CD4-positive, alpha-beta T cell treated with Interleukin-6 for 4 hours (primary cell): ENCODE data around the gene RNF26.

ENCODE experiments used
- DNase-seq: peaks from one replicate; pipeline ENCODE4 v3.0.0-alpha.2; 2020; ENCODE audit warnings: mixed read lengths

Gene RNF26

DNA sequence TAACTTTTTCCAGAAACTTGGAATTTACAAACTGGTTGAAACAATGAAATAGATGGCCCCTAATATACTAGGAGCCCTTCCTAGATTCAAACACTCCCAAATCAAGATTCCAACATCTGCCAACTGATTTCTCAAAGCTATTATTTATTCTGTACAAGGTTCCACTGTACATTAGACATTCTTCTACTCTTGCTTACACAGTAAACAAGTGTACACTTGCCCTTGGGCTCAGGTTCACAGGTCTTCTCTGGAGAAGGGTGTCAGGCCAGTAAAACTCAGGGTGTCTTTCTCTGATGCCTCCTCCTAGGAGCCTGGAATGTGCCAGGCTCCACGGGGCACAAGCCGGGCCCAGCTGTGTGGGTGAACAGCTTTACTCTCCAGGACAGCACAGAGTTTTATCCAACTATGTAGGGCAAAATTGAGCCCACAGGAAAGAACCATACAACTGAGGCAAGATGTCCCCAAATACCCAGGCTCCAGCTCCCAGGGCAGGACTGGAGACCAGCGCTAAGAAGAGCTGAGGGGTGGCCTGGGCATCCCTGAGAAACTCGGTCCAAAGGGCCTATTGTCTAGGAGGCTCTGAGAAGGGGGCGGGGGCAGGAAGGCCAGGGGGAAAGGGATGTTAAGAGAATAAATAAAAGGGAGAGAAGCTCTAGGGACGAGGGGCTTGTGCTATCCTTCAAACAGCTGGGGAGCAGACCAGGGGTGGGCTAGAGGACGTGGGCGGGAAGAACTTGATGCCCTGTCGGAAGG is 20.9 kb downstream of the RNF26 start:
- DNase-seq, result no peak

DNA sequence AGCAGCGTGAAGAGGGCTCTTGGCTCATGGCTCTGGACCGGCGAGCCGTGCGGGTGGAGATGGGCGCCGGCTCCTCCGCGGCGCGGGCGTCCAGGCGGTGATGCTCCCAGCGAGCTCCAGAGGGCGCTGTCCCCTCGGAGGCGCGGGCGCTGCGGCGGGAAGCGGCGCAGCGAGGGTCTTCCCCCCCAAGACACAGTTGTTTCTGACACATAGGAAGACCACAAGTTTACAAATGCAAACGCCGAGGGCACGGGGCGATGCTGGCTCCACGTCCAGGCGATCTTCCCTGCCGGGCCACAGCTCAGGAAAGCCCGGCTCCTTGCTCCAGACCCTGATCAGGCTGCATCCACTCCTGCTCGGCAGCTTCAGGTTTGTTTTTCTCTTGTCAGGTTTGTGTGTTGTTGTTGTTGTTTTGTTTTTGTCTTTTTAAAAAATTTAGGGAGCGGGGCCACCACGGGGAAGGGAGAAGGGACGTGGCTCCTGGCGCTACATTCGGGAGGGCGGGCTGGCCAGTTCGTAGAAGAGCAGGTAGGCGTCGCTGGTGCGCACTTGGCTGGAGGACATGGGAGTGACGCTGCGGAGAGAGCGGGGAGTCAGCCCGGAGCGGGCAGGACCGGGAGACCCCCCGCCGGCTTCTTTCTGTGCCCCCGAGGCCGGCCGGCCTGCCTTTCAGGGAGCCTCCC is 22.2 kb downstream of the RNF26 start:
- peak; percentile 79 for DNase-seq

DNA sequence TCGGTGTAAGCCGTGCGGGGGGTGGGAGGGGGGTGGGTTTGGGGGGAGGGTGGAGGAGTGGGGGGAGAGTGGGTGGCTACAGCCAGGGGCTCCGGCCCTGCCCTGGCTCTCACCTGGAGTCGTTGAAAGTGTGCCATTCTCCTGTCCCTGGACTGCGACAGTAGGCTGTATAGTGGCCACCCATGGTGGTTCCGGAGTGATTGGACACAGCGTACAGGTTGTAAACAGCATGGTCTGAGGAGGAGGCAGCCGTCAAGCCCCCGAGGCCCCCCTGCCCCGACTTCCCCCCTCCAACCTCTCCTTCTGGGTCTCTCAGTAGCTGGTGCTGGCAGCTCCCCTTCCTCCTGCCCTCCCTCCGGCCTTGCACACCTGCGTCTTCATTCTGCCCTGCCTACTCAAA is 22.7 kb downstream of the RNF26 start:
- DNase-seq, result no peak

GRCh38 chr11:119359365-119360214 is 25.3 kb downstream of the RNF26 start:
- DNase-seq, result no peak

DNA sequence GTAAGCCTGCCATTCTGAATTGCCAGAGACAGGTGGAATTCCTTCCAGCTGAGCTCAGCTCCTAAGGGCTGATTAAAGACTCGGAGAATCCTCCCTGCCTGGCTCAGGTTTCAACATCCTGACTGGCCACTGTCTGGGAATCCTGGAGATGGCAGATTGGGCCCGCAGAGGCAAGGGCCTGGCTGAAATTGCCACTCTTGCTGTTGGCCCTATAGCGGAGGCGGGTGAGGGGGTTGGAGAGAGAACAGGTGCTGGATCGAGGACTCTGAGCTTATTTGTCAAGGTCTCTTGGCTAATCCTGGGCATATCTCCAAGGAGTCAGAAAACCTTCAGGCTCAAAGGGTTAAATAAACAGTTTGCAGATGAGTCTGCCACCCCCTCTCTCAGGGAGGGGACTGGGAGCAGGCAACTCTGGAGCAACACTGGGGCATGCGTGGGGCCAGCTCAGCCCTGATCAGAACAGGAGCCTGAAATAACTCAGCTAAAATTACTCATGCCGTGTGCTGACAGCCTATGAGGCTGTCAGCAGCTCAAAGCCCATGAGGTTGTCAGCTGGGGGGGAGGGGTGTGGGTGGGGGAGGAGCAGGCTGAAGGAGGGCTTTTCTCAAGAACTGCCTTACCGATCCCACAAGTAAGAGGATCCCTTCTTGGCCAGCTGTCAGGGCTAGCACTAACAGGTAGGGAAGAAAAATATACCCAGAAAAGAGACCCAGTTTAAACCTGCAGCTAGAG is 26.9 kb downstream of the RNF26 start:
- DNase-seq, result no peak

DNA sequence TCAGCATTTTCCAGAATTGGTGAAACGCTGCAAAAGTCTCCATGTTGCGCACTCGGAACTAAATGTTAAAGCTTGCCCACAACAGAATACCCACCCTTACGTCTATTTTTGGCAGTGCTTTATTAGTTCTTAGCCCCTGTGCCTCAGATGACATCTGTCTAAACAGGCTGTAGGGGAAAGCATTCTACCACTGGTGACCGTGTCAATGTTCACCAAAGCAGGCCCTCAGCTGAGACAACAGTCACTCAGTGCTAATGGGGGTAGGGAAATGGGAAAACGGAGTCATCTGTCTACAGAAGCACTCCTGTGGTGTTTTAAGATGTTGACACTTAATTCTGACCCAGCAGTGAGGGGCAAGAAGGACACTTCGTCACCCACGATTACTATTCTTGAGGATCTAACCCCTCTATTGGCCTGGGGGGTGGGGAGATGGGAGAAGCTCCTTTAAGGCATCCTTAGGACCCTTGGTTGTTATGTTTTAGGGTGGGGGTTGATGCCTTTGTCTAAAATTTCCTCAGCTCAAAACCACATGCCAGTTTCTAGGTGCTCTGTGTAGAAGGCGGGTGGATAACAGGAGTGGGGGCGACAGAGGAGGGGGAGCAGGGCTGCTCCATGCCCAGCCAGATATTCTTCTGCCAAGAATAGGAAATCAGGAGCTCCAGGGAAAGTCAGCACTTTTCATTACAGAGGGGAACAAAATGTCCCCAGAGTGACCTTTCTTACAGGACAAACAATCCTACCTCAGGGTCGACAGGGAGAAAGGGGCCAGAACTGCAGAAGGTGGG is 27.8 kb downstream of the RNF26 start:
- DNase-seq, result no peak

DNA sequence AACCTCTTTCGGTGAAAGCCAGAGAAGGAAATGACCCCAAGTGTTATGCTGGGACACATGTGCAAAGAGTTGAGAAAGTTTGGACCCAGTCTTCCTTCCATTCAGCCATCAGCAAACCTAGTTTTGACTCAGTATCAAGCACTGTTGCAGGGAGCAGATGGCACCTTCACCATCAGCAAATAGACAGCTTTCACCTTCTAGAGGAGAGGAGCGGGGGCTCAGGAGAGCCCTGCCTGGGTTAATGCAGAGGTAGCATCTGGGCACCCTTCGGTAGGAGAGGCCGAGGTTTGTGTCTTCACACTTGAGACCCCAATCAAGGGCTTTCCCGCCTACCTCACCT is 28.4 kb downstream of the RNF26 start:
- DNase-seq, result no peak

- no peak for DNase-seq
These were observed 28.9 kb downstream of the RNF26 start for GRCh38 chr11:119363081-119363850.

DNA sequence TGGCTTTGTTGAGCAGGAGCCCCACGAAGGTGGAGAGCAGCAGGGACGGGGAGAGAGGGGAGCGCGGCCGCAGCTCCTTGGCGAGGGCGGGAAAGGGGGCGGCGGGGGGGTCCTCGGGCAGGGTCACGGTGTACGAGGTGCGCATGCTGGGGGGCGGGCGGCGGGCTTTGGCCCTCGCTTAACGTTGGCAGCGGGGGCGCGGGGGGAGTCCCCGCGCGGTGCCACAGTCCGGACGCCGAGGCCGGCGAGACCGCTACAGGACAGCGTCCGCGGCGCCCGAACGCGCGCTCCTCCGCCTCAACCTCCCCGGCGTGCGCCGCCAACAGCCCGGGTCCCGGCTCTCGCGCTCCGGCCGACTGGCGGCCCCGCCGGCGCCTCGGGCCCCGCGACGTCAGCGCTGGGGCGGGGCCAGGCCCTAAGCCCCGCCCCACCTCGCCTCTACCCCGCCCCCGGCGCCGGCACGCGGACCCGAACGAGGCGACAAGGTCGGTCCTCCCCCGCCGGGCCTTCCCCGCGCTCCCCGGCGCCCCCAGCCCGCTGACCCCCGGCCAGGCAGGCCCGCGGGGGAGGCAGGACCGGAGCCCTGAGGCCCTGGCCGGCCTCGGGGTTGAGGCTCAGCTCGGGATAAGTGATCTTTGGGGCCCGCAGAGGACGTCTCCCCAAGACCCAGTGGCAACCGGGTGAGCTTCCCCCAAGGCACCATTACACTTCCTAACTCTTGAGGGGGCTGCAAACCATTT is 29.7 kb downstream of the RNF26 start:
- DNase-seq, result peak; percentile 59

- DNase-seq, result no peak
These were observed 30.8 kb downstream of the RNF26 start for GRCh38 chr11:119365071-119365591.

DNA sequence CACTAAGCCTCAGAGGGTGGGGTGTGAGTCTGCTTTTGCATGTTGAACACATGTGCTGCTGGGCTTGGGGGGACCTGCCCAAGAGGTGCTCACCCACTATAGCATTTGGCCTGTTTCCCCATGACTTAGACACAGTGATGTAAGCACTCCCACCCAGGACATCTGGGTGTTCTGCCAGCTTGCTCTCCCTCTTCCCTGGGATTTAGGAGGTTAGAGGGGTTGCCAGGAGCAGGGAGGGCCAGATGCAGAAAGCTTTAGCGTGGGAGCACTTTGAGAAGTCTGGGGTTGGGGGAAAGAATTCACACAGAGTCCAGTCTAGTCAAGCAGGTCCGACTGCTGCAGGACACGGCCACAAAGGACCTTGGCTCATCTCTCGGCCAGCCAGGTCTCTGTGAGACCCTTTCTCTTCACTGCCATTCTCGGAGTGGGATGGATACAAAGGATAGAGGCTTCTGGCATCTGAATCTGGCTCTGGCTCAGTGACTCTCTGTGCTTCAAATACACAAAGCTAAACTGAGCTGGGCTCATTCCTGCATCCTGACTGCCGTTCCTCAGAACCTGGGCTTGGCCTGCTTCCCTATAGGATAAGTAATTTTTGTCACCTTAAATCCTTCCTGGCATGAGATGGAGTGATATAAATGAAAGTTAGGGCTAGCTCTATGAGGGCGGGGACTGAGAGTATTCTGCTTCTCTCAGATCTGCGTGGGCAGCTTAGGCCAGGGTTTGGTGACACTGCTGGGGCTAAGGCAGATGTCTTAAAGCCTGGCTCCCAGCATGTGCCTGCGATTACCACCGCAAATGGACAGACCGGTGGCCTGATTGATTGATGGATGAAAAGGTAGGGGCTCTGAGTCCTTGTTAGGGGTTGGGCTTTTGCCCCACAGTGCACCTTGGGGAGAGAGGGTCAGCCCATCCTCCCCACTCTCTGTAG is 32.6 kb downstream of the RNF26 start:
- DNase-seq, result no peak

DNA sequence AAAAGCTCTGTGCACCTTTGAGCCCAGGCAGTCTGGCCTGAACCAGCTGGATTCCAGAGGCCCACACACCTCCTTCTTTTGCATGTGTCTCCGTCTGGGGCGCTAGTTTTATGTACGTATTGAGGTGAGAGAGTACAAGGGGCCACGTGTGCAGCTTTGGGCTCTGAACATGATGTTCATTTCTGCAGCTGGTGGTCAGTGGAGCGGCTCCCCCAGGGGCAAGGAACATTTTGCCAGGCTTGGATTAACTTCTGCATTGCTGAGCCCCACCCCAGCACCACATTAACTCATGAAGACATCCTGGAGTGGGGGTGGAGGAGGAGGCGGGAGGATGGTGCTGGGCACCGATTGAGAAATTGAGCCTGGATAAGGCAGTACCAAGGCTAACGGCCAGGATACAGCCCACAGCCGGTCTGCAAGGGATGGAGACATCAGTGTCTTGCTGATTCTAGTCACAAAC is 33.4 kb downstream of the RNF26 start:
- no peak for DNase-seq

GRCh38 chr11:119368121-119369034 is 34.1 kb downstream of the RNF26 start:
- DNase-seq, result no peak

GRCh38 chr11:119369132-119369925 is 35.0 kb downstream of the RNF26 start:
- no peak for DNase-seq

DNA sequence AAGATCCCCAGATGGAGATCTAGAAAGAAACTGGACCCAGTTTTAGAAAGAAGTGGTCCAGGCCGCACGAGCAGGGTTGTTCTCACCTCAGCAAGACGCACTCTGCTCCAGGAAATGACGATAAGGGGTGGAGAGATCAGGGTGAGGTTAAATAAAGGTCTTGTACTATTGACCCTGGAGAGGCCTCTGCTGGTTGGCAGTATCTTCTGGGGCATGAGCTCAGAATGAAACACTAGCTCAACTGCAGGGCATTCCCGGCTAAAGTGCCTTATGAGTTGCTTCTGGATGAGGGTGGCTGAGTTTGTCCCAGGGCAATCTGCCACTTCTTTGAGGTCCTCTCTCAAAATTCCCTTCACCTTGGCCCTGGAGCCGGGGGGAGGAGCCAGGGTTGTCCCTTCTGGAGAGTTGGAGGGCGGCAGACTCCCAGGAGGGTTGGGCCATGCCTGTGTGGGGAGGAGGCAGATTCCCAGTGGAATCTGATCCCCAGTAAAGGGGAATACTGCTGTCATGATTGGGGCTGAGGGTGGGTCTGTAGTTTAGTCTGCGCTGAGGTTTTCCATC is 36.2 kb downstream of the RNF26 start:
- DNase-seq, result no peak

- no peak for DNase-seq
These were observed 36.8 kb downstream of the RNF26 start for GRCh38 chr11:119371067-119371601.
